Nephron progenitor cell (in vitro differentiated cells): ENCODE results near the gene SPATA20.

Experiments
- DNase-seq: peaks from one replicate; pipeline ENCODE4 v3.0.0; 2021
- H3K27ac Mint-ChIP-seq: 2 replicates; pipeline ENCODE4 v1.8.0; 2021; ENCODE audit warnings: mild to moderate bottlenecking, moderate library complexity, mixed read lengths
- H3K27me3 Mint-ChIP-seq: 2 replicates; pipeline ENCODE4 v1.8.0; 2021; ENCODE audit warnings: mild to moderate bottlenecking, low read depth, mixed read lengths; ENCODE audit not compliant: poor library complexity
- H3K36me3 Mint-ChIP-seq: 2 replicates; pipeline ENCODE4 v1.8.0; 2021; ENCODE audit warnings: low read depth, mixed read lengths
- H3K4me1 Mint-ChIP-seq: 2 replicates; pipeline ENCODE4 v1.8.0; 2021; ENCODE audit warnings: mixed read lengths
- H3K4me3 Mint-ChIP-seq: 2 replicates; pipeline ENCODE4 v1.8.0; 2021; ENCODE audit warnings: mild to moderate bottlenecking, moderate library complexity, mixed read lengths
- H3K9me3 Mint-ChIP-seq: 2 replicates; pipeline ENCODE4 v1.8.0; 2021; ENCODE audit warnings: mild to moderate bottlenecking, moderate library complexity, mixed read lengths
- TF ChIP-seq, protein P1 (sequence below): fragments of 200-600 bp; sonication (generic); IDR thresholded peaks from 2 replicates; pipeline ENCODE4 v1.5.0; 2021; ENCODE audit warnings: antibody characterized with exemption

The SPATA20 gene

DNA sequence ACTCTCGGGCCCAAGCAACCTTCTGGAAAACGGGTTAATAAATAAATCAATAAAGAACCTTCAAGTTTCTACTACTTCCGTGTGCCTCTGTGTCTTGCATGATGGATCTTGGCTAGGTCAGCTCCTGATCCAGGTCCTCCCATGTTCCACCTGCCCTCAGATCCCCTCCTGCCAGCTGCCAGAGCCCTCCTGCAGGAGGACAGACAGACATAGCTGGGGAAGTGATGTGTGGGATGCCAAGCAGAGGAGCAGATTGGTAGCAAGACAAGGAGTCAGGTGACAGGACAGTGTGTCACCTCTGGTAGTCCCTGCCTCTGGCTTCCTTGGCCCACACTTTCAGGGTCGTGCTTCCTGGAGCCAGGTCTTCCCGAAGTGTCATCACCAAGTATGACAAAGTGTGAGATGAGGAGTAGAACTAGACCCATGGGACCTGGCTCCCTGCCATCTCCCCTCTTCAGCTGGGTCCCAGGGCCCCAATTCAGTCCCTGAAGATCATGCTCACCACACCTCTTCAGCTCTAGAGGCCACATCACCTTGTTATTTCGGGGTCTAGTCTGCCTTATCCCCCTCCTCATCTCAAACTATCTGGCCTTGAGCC lies 15.4 kb upstream of the SPATA20 start:
- peaks cover 70% of the 10 kb centered on the region for H3K27me3 Mint-ChIP-seq
- DNase-seq = no peak
- H3K4me3 Mint-ChIP-seq = peak overlapping the region; percentile 74
- no peak overlapping the region for H3K27ac Mint-ChIP-seq
- no peaks in the 10 kb centered on the region for H3K9me3 Mint-ChIP-seq
- TF ChIP-seq, protein P1, sequence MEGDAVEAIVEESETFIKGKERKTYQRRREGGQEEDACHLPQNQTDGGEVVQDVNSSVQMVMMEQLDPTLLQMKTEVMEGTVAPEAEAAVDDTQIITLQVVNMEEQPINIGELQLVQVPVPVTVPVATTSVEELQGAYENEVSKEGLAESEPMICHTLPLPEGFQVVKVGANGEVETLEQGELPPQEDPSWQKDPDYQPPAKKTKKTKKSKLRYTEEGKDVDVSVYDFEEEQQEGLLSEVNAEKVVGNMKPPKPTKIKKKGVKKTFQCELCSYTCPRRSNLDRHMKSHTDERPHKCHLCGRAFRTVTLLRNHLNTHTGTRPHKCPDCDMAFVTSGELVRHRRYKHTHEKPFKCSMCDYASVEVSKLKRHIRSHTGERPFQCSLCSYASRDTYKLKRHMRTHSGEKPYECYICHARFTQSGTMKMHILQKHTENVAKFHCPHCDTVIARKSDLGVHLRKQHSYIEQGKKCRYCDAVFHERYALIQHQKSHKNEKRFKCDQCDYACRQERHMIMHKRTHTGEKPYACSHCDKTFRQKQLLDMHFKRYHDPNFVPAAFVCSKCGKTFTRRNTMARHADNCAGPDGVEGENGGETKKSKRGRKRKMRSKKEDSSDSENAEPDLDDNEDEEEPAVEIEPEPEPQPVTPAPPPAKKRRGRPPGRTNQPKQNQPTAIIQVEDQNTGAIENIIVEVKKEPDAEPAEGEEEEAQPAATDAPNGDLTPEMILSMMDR = no peak
- no peaks in the 10 kb centered on the region for H3K36me3 Mint-ChIP-seq
- H3K4me1 Mint-ChIP-seq = peaks cover 54% of the 10 kb centered on the region

DNA sequence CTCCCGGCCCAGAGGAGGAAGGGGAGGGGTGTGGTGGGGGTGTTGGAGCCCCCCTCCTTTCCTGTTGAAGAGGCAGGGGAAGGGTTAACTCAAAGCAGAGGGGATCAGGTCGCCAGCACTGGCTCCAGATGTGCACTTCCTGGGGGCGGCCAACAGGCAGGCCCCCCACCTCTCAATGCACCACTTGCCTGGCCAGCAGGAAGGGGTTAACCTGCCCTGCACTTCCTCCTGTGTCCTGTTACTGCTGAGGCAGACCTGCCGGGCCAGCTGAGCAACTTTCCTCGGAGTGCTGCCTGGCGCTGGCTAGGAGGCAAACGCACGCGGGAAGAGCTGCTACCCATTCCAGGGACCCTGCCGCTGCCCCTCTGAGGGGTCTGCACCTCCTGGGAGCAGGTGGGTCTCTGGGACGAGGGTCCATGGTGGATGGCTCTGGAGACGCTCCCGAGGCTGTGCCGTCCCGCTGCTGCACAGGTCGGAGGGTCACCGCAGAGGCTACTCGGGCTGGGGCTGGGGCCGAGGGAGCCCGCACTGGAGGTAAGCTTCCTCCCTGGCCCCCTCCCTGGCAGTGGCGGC lies 14.4 kb upstream of the SPATA20 start, which contains the start of gene EPN3:
EPN3 (plus strand) TSS at position 284 of the 573 bp plus-strand sequence. CDS start 3,822 bp downstream, outside the sequence.
- DNase-seq = no peak
- Mint-ChIP-seq H3K27ac (no peak within 1 kb of the TSS), H3K27me3 (peaks cover 70% of the 10 kb centered on the region), H3K4me1 (peaks cover 51% of the 10 kb centered on the region), H3K9me3 (no peaks in the 10 kb centered on the region), H3K4me3 (peak within 1 kb of the TSS; percentile 74), H3K36me3 (no peaks in the 10 kb centered on the region)
- TF ChIP-seq, protein P1 = no peak

DNA sequence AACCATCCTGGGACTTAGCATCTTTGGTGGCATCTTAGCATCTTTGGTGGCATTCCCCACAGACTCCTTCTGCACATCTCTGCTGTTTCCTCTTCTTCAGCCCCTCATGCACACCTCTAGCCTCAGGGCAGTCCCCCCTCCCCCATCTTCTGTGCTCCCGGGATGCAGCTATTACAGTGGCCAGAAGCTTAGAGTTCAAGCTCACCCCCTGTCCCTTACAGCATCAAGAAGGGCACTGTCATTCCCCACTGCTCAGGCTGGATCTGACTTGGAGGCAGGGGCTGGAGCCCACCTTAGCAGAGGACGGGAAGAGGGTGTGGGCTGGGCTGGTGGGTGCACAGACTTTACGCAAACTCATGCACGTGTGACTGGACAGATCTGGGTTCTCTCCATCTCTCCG lies 13.8 kb upstream of the SPATA20 start:
- no peak for DNase-seq
- H3K4me3 Mint-ChIP-seq = peak overlapping the region; percentile 74

DNA sequence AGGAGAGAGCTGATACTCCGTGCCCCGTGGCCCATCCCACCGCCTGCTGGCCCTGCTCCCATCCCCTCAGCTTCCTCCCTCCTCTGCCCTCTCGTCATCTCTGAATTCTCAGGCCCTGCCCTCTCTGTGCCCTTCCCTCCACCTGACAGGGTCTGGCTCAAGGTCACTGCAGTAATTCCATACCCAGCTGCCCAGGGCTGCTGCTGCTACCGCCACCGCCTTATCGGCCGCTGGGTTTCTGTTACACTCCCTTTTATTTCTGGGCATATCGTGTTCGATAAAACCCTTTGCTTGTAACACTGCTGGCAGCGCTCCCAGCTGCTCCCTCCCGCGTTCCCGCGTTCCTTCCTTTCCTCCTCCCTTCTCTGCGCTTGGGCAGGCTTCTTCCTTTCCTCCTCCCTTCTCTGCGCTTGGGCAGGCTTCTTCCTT lies 13.2 kb upstream of the SPATA20 start:
- TF ChIP-seq, protein P1 = no peak
- peak overlapping the region; percentile 74 for H3K4me3 Mint-ChIP-seq
- DNase-seq = no peak
- no peaks in the 10 kb centered on the region for H3K36me3 Mint-ChIP-seq
- H3K27me3 Mint-ChIP-seq = peaks cover 70% of the 10 kb centered on the region
- H3K4me1 Mint-ChIP-seq = peaks cover 57% of the 10 kb centered on the region
- no peaks in the 10 kb centered on the region for H3K9me3 Mint-ChIP-seq
- H3K27ac Mint-ChIP-seq = no peak overlapping the region

More for the DNA sequence above, 13.8 kb upstream of the SPATA20 start:
- peaks cover 52% of the 10 kb centered on the region for H3K4me1 Mint-ChIP-seq
- TF ChIP-seq, protein P1 = no peak
- H3K9me3 Mint-ChIP-seq = no peaks in the 10 kb centered on the region
- no peak overlapping the region for H3K27ac Mint-ChIP-seq
- H3K27me3 Mint-ChIP-seq = peaks cover 70% of the 10 kb centered on the region
- no peaks in the 10 kb centered on the region for H3K36me3 Mint-ChIP-seq

DNA sequence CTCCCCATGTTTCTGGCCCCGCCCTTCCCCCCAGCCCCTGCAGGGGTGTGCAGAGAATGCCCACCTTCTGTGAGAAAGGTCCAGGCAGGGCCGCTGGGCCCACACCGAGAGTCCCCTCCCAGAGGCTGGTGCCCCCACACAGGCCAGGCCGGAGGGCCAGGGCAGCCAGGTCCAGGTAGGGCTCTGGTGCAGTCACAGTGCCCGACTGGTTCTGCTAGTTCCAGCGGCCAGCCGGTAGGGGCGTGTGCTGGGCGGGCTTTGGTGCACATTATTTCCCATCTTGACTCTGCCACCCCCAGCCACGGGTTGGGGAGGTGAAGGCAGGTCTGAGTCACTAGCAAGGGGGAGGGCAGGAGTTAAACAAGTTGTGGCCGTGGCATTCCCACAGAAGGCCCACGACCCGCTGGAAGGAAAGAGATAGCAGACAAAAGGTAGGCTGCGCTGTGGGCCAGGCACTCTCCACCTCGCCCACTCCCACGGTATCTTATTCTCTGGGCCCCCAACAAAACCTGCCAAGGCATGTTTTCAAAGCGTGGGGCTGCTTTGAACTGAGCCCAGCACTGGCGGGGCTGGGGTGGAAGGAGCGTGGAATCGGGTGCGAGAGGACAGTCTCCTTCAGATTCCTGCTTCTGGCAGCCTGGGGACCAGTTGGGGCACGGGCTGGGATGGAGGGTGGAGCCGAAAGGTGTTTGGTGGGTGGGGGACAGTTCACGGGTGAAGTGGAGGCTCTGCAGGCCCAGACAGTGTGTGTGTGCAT lies 12.6 kb upstream of the SPATA20 start:
- TF ChIP-seq, protein P1 = peak; percentile 35
- no peak for DNase-seq
- Mint-ChIP-seq H3K27me3 (peaks cover 63% of the 10 kb centered on the region), H3K4me1 (peaks cover 63% of the 10 kb centered on the region), H3K27ac (no peak overlapping the region), H3K4me3 (peak overlapping the region; percentile 74), H3K9me3 (no peaks in the 10 kb centered on the region), H3K36me3 (no peaks in the 10 kb centered on the region)
